Measurements from ENCODE around the gene JMJD1C. TPM values are rescaled to one million over a fixed set of nuclear protein-coding genes. Genes with fewer than 3 reads are reported as not detected.

Gene JMJD1C
- total RNA-seq, 1 experiment from 2014 or later: 89.7 TPM

GRCh38 chr10:63166742-63167258, 299.0 kb downstream of the JMJD1C start:
- peak in 1 of 2 experiments; percentile 80 for DNase-seq
- no peaks in the 10 kb centered on the region for H3K9me3 ChIP-seq
- CTCF ChIA-PET: interaction anchor here (0.6 to 3.5 kb wide), 27 partner anchors 8 to 653 kb away, joined by 3 to 62 read pairs (median 4); partner anchors contain the start of genes ADO and NRBF2
- intact Hi-C loops (cut with micrococcal nuclease; ENCODE audit: unreplicated experiment): loop anchor here (1.0 to 5.0 kb wide), 5 partner anchors 301 to 652 kb away; partner anchors contain the start of gene JMJD1C
- peak; percentile 92 to 94 for TF ChIP-seq CTCF (IDR thresholded peaks at IDR 0.05; ENCODE audit: insufficient read depth in 1 of 2, low read depth in 1 of 2, low read length in 1 of 2, severe bottlenecking in 1 of 2, unreplicated experiment in 1 of 2)
- H3K27me3 Mint-ChIP-seq (ENCODE audit: insufficient read depth, unreplicated experiment): no peaks in the 10 kb centered on the region
- H3K27me3 ChIP-seq (replicated peaks; ENCODE audit: control insufficient read depth, insufficient read depth, low read length): no peaks in the 10 kb centered on the region
- H3K36me3 Mint-ChIP-seq (ENCODE audit: insufficient read depth, unreplicated experiment): peaks cover 81% of the 10 kb centered on the region
- no peak overlapping the region for H3K4me3 ChIP-seq (ENCODE audit: low read depth, low read length)
- no peaks in the 10 kb centered on the region for H3K4me1 ChIP-seq
- H3K9me3 Mint-ChIP-seq (ENCODE audit: unreplicated experiment): no peaks in the 10 kb centered on the region
- BruUV-seq (replicated peaks): no TSS peak
- POLR2A ChIA-PET: interaction anchor here (0.6 to 1.6 kb wide), 3 partner anchors 34 to 463 kb away, joined by 4 to 15 read pairs (median 4); partner anchors contain the start of gene NRBF2
- no peak overlapping the region for H3K4me3 Mint-ChIP-seq (ENCODE audit: unreplicated experiment)
- H3K27ac Mint-ChIP-seq (ENCODE audit: unreplicated experiment): no peak overlapping the region
- H3K4me1 Mint-ChIP-seq (ENCODE audit: low read depth, unreplicated experiment): peaks cover 6% of the 10 kb centered on the region
- peaks cover 7% of the 10 kb centered on the region for H3K36me3 ChIP-seq (ENCODE audit: control insufficient read depth, insufficient read depth, low read length)

DNA sequence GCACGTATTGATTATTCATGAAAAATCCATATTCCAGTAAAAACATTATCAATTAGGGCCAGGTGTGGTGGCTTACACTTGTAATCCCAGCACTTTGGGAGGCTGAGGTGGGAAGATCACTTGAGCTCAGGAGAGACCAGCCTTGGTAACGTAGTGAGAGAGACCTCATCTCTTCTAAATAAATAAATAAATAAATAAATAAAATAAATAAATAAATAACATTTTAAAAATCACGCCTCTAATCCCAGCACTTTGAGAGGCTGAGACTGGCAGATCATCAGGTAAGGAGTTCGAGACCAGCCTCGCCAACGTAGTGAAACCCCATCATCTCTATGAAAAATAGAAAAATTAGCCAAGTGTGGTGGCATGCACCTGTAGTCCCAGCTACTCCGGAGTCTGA, 300.5 kb downstream of the JMJD1C start:
- POLR2A ChIA-PET: no interaction called here
- H3K27me3 Mint-ChIP-seq (ENCODE audit: insufficient read depth, unreplicated experiment): no peaks in the 10 kb centered on the region

GRCh38 chr10:63164166-63164623, 301.6 kb downstream of the JMJD1C start:
- Mint-ChIP-seq H3K27ac (ENCODE audit: unreplicated experiment) (no peak overlapping the region), H3K4me3 (ENCODE audit: unreplicated experiment) (no peak overlapping the region), H3K4me1 (ENCODE audit: low read depth, unreplicated experiment) (peaks cover 3% of the 10 kb centered on the region), H3K27me3 (ENCODE audit: insufficient read depth, unreplicated experiment) (no peaks in the 10 kb centered on the region), H3K9me3 (ENCODE audit: unreplicated experiment) (no peaks in the 10 kb centered on the region), H3K36me3 (ENCODE audit: insufficient read depth, unreplicated experiment) (peaks cover 79% of the 10 kb centered on the region)
- Histone ChIP-seq H3K9me3 (no peaks in the 10 kb centered on the region), H3K36me3 (ENCODE audit: control insufficient read depth, insufficient read depth, low read length) (peaks cover 6% of the 10 kb centered on the region), H3K4me1 (no peaks in the 10 kb centered on the region), H3K4me3 (ENCODE audit: low read depth, low read length) (no peak overlapping the region), H3K27me3 (replicated peaks; ENCODE audit: control insufficient read depth, insufficient read depth, low read length) (no peaks in the 10 kb centered on the region)
- POLR2A ChIA-PET: no interaction called here
- CTCF ChIA-PET: interaction anchor here (0.8 kb wide), 1 partner anchor 465 kb away, joined by 3 read pairs; no protein-coding TSS in a partner anchor
- no peak for DNase-seq
- intact Hi-C loops (cut with micrococcal nuclease; ENCODE audit: unreplicated experiment): no loop called here
- BruUV-seq (replicated peaks): no TSS peak
- TF ChIP-seq CTCF (IDR thresholded peaks at IDR 0.05; ENCODE audit: insufficient read depth in 1 of 2, low read depth in 1 of 2, low read length in 1 of 2, severe bottlenecking in 1 of 2, unreplicated experiment in 1 of 2): no peak

More for the DNA sequence above, 300.5 kb downstream of the JMJD1C start:
- H3K9me3 ChIP-seq: no peaks in the 10 kb centered on the region
- BruUV-seq (replicated peaks): no TSS peak
- intact Hi-C loops (cut with micrococcal nuclease; ENCODE audit: unreplicated experiment): loop anchor here (5.0 kb wide), 1 partner anchor 302 kb away; the partner anchor contains the start of gene JMJD1C
- TF ChIP-seq CTCF (IDR thresholded peaks at IDR 0.05; ENCODE audit: insufficient read depth in 1 of 2, low read depth in 1 of 2, low read length in 1 of 2, severe bottlenecking in 1 of 2, unreplicated experiment in 1 of 2): no peak
- H3K4me1 ChIP-seq: no peaks in the 10 kb centered on the region
- H3K4me3 Mint-ChIP-seq (ENCODE audit: unreplicated experiment): no peak overlapping the region
- peaks cover 6% of the 10 kb centered on the region for H3K4me1 Mint-ChIP-seq (ENCODE audit: low read depth, unreplicated experiment)
- no peak overlapping the region for H3K27ac Mint-ChIP-seq (ENCODE audit: unreplicated experiment)
- no peaks in the 10 kb centered on the region for H3K9me3 Mint-ChIP-seq (ENCODE audit: unreplicated experiment)
- peaks cover 6% of the 10 kb centered on the region for H3K36me3 ChIP-seq (ENCODE audit: control insufficient read depth, insufficient read depth, low read length)
- no peaks in the 10 kb centered on the region for H3K27me3 ChIP-seq (replicated peaks; ENCODE audit: control insufficient read depth, insufficient read depth, low read length)
- CTCF ChIA-PET: interaction anchor here (0.8 to 2.5 kb wide), 2 partner anchors 555 to 602 kb away, joined by 3 to 61 read pairs; no protein-coding TSS in a partner anchor
- H3K4me3 ChIP-seq (ENCODE audit: low read depth, low read length): no peak overlapping the region
- DNase-seq: no peak
- peaks cover 81% of the 10 kb centered on the region for H3K36me3 Mint-ChIP-seq (ENCODE audit: insufficient read depth, unreplicated experiment)

Measured in Caco-2 (cell line).